Activated CD4-positive, alpha-beta T cell treated with anti-CD3 and anti-CD28 coated beads, Interleukin-2, amount 10 ng/mL, durations not matched to agents 24 days and 14 days (primary cell): ENCODE measurements around the gene PLEKHA4. TPM values are rescaled to one million over a fixed set of nuclear protein-coding genes. Genes with fewer than 3 reads are reported as not detected.

Experiments used
- DNase-seq: peaks from one replicate; pipeline ENCODE4 v3.0.0; 2022
- H3K27ac Mint-ChIP-seq: one replicate; pipeline ENCODE4 v1.8.0; 2022; ENCODE audit warnings: mild to moderate bottlenecking, mixed read lengths
- H3K27me3 Mint-ChIP-seq: one replicate; pipeline ENCODE4 v1.8.0; 2022; ENCODE audit warnings: mixed read lengths
- H3K36me3 Mint-ChIP-seq: one replicate; pipeline ENCODE4 v1.8.0; 2022; ENCODE audit warnings: low read depth, mild to moderate bottlenecking, mixed read lengths
- H3K4me1 Mint-ChIP-seq: one replicate; pipeline ENCODE4 v1.8.0; 2021; ENCODE audit warnings: mixed read lengths
- H3K4me3 Mint-ChIP-seq: one replicate; pipeline ENCODE4 v1.8.0; 2022; ENCODE audit warnings: mild to moderate bottlenecking, moderate library complexity, mixed read lengths
- H3K9me3 Mint-ChIP-seq: one replicate; pipeline ENCODE4 v1.8.0; 2021; ENCODE audit warnings: mixed read lengths
- intact Hi-C: fragments of 100-400 bp; cut with micrococcal nuclease; formaldehyde crosslinking; loops from one replicate; pipeline ENCODE4 v1.15.1; 2023
- total RNA-seq: library from RNA; stranded (reverse); gene quantifications from 2 replicates; pipeline ENCODE4 v1.2.3, GENCODE V29; 2022

Gene PLEKHA4
- total RNA-seq, 1 donor from 2014 or later: 1.9 TPM

DNA sequence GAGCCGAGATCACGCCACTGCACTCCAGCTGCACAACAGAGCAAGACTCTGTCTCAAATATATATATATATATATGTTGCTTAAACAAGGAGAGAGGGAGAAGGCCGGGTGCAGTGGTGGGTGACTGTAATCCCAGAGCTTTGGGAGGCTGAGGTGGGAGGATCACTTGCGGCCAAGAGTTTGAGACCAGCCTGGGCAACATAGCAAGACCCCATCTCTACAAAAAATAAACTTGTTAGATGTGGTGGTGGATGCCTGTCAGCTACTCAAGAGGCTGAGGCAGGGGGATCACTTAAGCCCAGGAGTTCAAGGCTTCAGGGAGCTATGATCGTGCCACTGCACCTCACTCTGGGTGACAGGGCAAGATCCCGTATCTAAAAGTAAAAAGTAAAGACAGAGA is 26.8 kb downstream of the PLEKHA4 start:
- no peaks in the 10 kb centered on the region for H3K36me3 Mint-ChIP-seq
- DNase-seq: no peak
- H3K9me3 Mint-ChIP-seq: no peaks in the 10 kb centered on the region
- H3K27me3 Mint-ChIP-seq: peaks cover 8% of the 10 kb centered on the region
- H3K4me1 Mint-ChIP-seq: peaks cover 7% of the 10 kb centered on the region
- H3K4me3 Mint-ChIP-seq: no peak overlapping the region
- H3K27ac Mint-ChIP-seq: no peak overlapping the region
- intact Hi-C loops: no loop called here

DNA sequence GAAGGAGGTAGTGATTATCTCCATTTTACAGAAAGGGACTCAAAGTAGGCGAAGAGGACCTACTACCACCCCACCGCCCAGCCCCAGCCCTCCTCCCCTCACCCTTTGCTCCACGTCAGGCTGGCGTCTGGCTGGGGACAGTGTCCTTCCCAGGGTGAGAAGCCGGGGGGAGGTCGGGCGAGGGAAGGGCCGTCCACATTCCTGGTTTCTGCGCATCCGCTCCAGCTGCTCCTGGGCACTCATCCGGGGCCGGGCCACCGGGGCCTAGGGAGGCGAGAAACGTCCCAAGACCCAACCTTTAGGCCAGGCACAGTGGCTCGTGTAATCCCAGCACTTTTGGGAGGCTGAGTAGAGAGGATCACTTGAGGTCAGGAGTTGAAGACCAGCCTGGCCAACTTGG is 27.4 kb downstream of the PLEKHA4 start:
- Mint-ChIP-seq H3K4me1 (peaks cover 11% of the 10 kb centered on the region), H3K27me3 (peaks cover 8% of the 10 kb centered on the region), H3K36me3 (no peaks in the 10 kb centered on the region), H3K9me3 (no peaks in the 10 kb centered on the region), H3K4me3 (no peak overlapping the region), H3K27ac (no peak overlapping the region)
- intact Hi-C loops: no loop called here
- DNase-seq: no peak

DNA sequence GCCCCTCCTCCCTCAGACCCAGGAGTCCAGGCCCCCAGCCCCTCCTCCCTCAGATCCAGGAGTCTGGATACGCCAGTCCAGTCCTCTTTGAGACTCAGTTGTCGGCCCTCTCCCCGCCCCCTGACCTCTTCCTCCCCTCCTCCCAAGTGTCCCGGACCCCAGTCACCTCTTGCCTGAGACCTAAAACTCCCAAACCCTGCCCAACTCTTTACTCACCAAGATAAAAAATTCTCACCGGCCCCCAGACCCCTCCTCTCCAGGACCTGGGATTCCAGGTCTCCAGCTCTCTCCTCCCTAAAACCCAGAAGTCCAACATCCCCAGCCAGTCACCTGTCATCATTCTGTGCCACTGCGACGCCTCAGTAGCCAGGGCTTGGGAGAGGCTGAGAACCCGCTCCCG is 30.7 kb downstream of the PLEKHA4 start:
- no peaks in the 10 kb centered on the region for H3K9me3 Mint-ChIP-seq
- peak overlapping the region; percentile 55 for H3K4me3 Mint-ChIP-seq
- intact Hi-C loops: no loop called here
- H3K27ac Mint-ChIP-seq: peak overlapping the region; percentile 48
- H3K27me3 Mint-ChIP-seq: peaks cover 8% of the 10 kb centered on the region
- peaks cover 20% of the 10 kb centered on the region for H3K4me1 Mint-ChIP-seq
- no peaks in the 10 kb centered on the region for H3K36me3 Mint-ChIP-seq
- no peak for DNase-seq

DNA sequence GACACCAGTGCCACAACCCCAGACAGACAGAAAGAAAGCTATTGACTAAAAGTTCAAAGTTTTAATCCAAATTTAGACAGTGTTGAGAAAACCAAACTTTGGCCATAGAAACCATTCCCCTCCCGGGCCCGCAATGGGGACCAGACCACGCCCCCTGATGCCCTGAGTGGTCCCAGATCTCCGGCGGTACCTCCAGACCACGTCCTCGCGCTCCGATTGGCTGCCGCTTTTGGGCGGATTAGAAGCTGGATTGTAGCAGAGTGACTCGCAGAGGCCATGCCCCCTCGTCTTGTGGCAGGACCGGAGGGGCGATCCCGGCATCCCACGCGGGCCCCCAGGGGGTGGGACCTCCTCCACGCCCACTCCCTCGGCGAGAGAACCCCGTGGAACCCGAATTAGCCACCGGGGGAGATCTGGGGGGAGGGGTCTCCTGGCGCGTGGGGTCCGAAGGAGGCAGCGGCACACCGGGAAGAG is 31.3 kb downstream of the PLEKHA4 start:
- Mint-ChIP-seq H3K4me1 (peaks cover 20% of the 10 kb centered on the region), H3K4me3 (peak overlapping the region; percentile 87)

DNA sequence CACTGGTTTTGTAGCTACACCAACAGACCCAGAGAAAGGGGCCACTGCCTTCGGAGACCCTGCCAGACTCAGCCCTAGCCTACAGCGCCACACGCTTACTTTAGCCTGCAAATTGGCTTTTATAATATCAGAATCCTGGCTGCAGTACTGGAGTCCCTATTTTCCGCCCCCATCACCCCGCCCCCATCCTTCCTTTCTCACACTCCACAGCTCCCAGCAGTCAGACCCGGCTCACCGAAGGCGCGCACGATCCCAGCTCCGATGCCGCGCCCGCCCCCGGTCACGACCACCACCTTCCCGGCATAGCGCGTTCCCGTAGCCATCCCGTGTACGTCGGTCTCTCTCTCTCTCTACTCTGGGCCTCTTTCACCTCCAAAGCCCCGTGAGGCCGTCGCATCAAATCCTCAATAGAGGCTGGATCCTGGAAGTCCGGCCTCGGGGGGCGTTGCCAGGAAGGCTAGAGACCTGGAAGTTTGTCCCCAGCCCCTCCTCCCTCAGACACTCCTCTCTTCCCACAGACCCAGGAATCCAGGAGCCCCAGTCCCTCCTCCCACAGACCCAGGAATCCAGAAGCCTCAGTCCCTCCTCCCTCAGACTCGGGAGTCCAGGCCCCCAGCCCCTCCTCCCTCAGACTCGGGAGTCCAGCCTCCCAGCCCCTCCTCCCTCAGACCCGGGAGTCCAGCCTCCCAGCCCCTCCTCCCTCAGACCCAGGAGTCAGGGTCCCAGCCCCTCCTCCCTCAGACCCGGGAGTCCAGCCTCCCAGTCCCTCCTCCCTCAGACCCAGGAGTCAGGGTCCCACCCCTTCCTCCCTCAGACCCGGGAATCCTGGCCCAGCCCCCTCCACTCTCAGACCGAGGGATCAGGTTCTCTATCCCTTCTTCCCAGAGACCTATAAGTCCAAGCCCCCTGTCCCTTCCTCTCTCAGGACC is 32.1 kb downstream of the PLEKHA4 start, which contains the start of gene HSD17B14:
Gene HSD17B14, minus strand, starts transcription at position 403 of the 929 bp plus-strand sequence. Its CDS starts 80 bp downstream, at position 323.
- no peaks in the 10 kb centered on the region for H3K36me3 Mint-ChIP-seq
- H3K27ac Mint-ChIP-seq: peak within 1 kb of the TSS; percentile 76
- no peaks in the 10 kb centered on the region for H3K9me3 Mint-ChIP-seq
- H3K27me3 Mint-ChIP-seq: peaks cover 8% of the 10 kb centered on the region
- H3K4me1 Mint-ChIP-seq: peaks cover 20% of the 10 kb centered on the region
- peak within 1 kb of the TSS; percentile 87 for H3K4me3 Mint-ChIP-seq
- intact Hi-C loops: no loop called here
- DNase-seq: no peak

More for the DNA sequence above, 31.3 kb downstream of the PLEKHA4 start:
- Mint-ChIP-seq H3K27me3 (peaks cover 8% of the 10 kb centered on the region), H3K36me3 (no peaks in the 10 kb centered on the region), H3K9me3 (no peaks in the 10 kb centered on the region), H3K27ac (peak overlapping the region; percentile 73)
- DNase-seq: peak; percentile 92
- intact Hi-C loops: no loop called here

DNA sequence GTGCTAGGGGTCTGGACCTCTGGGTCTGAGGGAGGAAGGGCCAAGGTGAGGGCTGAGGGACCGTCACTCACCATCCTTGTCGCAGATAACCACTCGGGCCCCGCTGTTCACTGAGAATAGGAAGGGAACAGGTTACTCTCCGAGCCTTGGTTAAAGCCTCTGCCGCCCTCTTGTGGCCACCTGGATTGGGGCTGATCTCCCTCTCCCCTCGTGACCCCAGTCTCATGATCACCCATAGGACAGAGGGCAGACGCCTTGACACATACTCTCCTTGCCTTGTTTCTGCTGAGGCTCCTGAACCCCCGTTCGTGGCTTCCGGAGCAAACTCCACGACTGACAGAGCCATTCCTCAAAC is 32.7 kb downstream of the PLEKHA4 start:
- Mint-ChIP-seq H3K9me3 (no peaks in the 10 kb centered on the region), H3K27me3 (peaks cover 8% of the 10 kb centered on the region), H3K4me3 (peak overlapping the region; percentile 87), H3K27ac (peak overlapping the region; percentile 76), H3K36me3 (no peaks in the 10 kb centered on the region), H3K4me1 (peaks cover 20% of the 10 kb centered on the region)
- peak; percentile 98 for DNase-seq
- intact Hi-C loops: loop anchor here (1.0 kb wide), 3 partner anchors 40 to 189 kb away; partner anchors contain the start of gene CA11

DNA sequence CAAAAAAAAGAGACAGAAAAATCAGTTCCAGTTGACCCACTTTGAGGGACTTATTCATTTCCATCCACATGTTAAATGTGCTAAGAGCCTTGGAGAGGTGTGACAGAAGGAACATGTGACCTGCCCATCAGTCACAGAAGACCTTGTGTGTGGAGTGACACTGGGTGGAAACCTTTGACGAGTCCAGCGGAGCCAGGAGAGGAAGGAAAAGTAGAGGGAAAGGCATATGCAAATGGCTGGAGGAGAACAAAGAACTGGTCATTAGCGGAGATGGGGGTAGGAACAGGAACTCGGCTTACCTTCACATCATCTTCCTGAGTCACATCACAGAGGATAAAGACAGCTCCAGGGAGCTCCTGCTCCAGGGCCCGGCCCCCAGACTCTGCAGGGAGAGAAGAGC is 34.4 kb downstream of the PLEKHA4 start:
- H3K27ac Mint-ChIP-seq: peak overlapping the region; percentile 39

DNA sequence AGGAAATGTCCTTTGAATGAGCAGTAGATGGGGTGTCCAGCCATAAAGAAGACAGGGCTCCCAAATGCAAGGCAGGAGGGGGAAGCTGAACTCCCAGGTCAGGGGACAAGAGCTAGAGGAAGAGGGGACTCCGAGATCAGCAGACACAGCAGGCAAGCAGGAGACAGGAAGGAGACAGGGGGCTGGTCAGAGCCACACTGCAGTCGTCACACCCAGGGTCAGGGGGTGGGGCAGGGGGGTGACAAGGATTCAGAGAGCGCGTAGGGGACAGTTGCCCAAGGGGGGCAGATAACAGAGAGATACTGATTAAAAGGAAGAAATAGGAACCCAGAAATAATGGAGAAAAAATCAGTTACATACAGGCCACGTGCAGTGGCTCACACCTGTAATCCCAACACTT is 35.4 kb downstream of the PLEKHA4 start:
- peaks cover 7% of the 10 kb centered on the region for H3K27me3 Mint-ChIP-seq
- no peaks in the 10 kb centered on the region for H3K36me3 Mint-ChIP-seq
- no peak for DNase-seq
- peaks cover 20% of the 10 kb centered on the region for H3K4me1 Mint-ChIP-seq
- H3K4me3 Mint-ChIP-seq: no peak overlapping the region
- no peaks in the 10 kb centered on the region for H3K9me3 Mint-ChIP-seq
- intact Hi-C loops: no loop called here
- no peak overlapping the region for H3K27ac Mint-ChIP-seq

More for the DNA sequence above, 34.4 kb downstream of the PLEKHA4 start:
- Mint-ChIP-seq H3K9me3 (no peaks in the 10 kb centered on the region), H3K4me3 (peak overlapping the region; percentile 49), H3K36me3 (no peaks in the 10 kb centered on the region), H3K27me3 (peaks cover 8% of the 10 kb centered on the region), H3K4me1 (peaks cover 20% of the 10 kb centered on the region)
- intact Hi-C loops: no loop called here
- DNase-seq: no peak

DNA sequence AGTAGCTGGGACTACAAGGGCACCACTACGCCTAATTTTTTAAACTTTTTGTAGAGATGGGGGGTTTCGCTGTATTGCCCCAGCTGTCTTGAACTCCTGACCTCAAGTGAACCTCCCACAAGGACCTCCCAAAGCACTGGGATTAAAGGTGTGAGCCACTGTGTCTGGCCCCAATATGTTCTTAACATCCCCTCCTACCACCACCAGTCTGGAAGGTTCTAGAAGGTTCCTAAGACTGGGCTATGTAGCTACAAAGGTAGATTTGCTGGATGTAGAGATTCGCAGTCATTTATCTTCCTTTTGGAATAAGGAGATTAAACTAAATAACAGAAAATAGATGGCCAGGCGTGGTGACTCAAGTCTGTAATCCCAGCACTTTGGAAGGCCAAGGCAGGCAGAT is 37.5 kb downstream of the PLEKHA4 start:
- intact Hi-C loops: no loop called here
- H3K27ac Mint-ChIP-seq: no peak overlapping the region
- H3K36me3 Mint-ChIP-seq: no peaks in the 10 kb centered on the region
- H3K4me3 Mint-ChIP-seq: no peak overlapping the region
- H3K9me3 Mint-ChIP-seq: no peaks in the 10 kb centered on the region
- no peak for DNase-seq
- peaks cover 9% of the 10 kb centered on the region for H3K4me1 Mint-ChIP-seq
- no peaks in the 10 kb centered on the region for H3K27me3 Mint-ChIP-seq

DNA sequence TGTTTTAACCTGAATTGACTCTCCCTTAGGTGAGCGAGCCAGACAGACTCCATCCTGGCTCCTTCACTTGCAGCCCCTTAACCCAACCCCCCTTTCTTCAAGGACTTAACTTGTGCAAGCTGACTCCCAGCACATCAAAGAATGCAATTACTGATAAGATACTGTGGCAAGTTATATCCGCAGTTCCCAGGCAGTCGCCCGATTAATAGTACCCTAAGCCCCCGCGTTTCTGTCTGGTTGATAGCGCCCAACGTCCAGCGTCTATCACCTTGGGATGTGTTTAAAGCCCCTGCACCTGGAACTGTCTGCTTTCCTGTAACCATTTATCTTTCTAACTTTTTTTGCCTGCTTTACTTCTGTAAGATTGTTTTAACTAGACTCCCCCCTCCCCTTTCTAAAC is 38.3 kb downstream of the PLEKHA4 start:
- peaks cover 2% of the 10 kb centered on the region for H3K4me1 Mint-ChIP-seq
- no peaks in the 10 kb centered on the region for H3K27me3 Mint-ChIP-seq
- no peaks in the 10 kb centered on the region for H3K36me3 Mint-ChIP-seq
- H3K9me3 Mint-ChIP-seq: no peaks in the 10 kb centered on the region
- no peak for DNase-seq
- H3K4me3 Mint-ChIP-seq: no peak overlapping the region
- H3K27ac Mint-ChIP-seq: no peak overlapping the region
- intact Hi-C loops: no loop called here

DNA sequence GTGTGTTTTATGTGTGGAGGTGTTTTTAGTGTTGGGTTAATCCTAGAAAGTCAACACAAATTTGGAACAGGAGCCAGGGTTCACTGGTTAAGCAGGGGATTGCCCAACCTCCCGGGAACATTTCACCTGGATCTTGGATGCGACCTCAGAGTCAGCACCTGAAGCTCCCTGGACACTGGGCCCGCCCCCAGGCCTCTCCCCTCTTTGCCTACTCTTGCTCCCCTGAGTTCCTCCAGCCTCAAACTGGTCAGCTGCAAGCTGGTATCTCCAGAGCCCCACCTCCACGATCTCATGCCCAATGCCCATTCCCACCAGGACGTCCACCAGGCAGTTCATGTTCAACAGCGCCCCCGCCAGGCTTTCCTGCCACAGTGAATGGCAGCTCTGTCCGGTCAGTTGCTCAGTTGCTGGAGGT is 41.8 kb downstream of the PLEKHA4 start:
- Mint-ChIP-seq H3K4me1 (no peaks in the 10 kb centered on the region), H3K27ac (no peak overlapping the region)
- DNase-seq: no peak

DNA sequence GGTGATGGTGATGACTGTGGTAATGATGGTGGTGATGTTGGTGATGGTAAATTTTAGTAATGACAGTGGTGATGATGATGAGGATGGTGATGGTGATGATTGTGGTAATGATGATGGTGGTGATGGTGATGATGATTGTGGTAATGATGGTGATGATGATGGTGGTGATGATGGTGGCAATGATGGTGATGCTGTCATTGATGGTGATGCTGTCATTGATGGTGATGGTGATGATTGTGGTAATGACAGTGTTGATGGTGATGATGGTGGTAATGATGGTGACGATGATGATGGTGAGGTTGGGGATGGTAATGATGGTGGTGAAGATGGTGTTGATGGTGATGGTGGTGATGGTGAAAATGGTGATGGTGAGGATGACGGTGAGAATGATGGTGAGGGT is 45.9 kb downstream of the PLEKHA4 start:
- Mint-ChIP-seq H3K27me3 (no peaks in the 10 kb centered on the region), H3K36me3 (no peaks in the 10 kb centered on the region), H3K4me3 (no peak overlapping the region), H3K27ac (no peak overlapping the region), H3K4me1 (no peaks in the 10 kb centered on the region), H3K9me3 (no peaks in the 10 kb centered on the region)
- DNase-seq: no peak
- intact Hi-C loops: no loop called here

More for the DNA sequence above, 41.8 kb downstream of the PLEKHA4 start:
- intact Hi-C loops: no loop called here
- H3K27me3 Mint-ChIP-seq: no peaks in the 10 kb centered on the region
- no peaks in the 10 kb centered on the region for H3K9me3 Mint-ChIP-seq
- no peak overlapping the region for H3K4me3 Mint-ChIP-seq
- H3K36me3 Mint-ChIP-seq: no peaks in the 10 kb centered on the region

DNA sequence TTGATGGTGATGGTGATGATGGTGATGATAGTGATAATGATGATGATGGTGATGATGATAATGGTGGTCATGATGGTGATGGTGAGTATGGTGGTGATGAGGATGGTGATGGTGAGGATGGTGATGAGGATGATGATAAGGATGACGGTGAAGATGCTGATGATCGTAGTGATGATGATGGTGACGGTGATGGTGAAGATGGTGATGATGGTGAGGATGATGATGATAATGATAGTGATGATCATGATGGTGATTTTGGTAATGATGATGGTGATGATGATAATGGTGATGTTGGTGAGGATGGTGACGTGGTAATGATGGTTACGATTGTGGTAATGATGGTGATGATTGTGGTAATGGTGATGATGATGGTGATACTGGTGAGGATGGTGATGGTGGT is 46.8 kb downstream of the PLEKHA4 start:
- Mint-ChIP-seq H3K27ac (no peak overlapping the region), H3K4me1 (no peaks in the 10 kb centered on the region), H3K36me3 (no peaks in the 10 kb centered on the region), H3K27me3 (no peaks in the 10 kb centered on the region), H3K4me3 (no peak overlapping the region), H3K9me3 (no peaks in the 10 kb centered on the region)
- intact Hi-C loops: no loop called here
- DNase-seq: no peak

DNA sequence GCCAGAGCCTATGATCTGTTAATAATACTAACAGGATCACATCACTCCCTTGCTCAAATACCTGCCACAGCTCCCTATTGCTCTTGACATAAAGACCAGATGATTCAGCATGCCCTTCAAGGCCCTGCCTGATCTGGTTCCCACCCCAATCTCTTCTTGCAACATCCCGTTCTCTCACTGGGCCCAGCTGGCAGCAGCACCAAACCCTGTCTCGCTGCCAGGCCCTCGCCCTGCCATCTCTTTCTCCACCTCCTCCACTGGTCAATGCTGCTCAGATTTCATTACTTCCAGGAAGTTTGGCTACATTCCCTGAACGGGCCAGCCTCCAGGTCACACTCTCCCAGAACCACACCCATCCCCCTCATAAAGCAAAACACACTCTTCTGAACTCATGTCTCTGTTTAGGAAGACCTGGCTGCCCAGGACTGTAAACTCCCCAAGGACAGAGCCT is 49.0 kb downstream of the PLEKHA4 start:
- no peaks in the 10 kb centered on the region for H3K36me3 Mint-ChIP-seq
- peaks cover 11% of the 10 kb centered on the region for H3K4me1 Mint-ChIP-seq
- no peak overlapping the region for H3K4me3 Mint-ChIP-seq
- no peaks in the 10 kb centered on the region for H3K27me3 Mint-ChIP-seq
- no peak overlapping the region for H3K27ac Mint-ChIP-seq
- DNase-seq: no peak
- intact Hi-C loops: no loop called here
- no peaks in the 10 kb centered on the region for H3K9me3 Mint-ChIP-seq
